GM12878 (cell line): ENCODE results near the gene TH.

Source experiments
- CEBPB ChIP-seq, 2 experiments: fragments of 150-350 bp in 1 of 2; IDR thresholded peaks; 2 replicates each; pipeline ENCODE4 v1.6.1; 2012 to 2014; ENCODE audit warnings: low read depth in 2 of 2, low read length in 2 of 2, borderline replicate concordance in 1 of 2, inconsistent platforms in 1 of 2
- ELK1 ChIP-seq: IDR thresholded peaks from 2 replicates; pipeline ENCODE4 v1.6.1; 2012; ENCODE audit warnings: low read depth, low read length, improper control_type of control experiment
- MYC ChIP-seq: IDR thresholded peaks from 2 replicates; pipeline ENCODE4 v1.6.1; 2011; ENCODE audit warnings: mild to moderate bottlenecking, low read length, moderate library complexity, inconsistent platforms; ENCODE audit not compliant: insufficient read depth, insufficient replicate concordance, insufficient read length, severe bottlenecking
- POLR2A ChIP-seq: IDR thresholded peaks from 2 replicates; pipeline ENCODE4 v1.6.1; 2011; ENCODE audit warnings: low read depth, mild to moderate bottlenecking, low read length
- POLR2AphosphoS5 ChIP-seq: IDR thresholded peaks from 2 replicates; pipeline ENCODE4 v1.6.1; 2011; ENCODE audit warnings: mild to moderate bottlenecking, low read length, inconsistent platforms
- RAD21 ChIP-seq: IDR thresholded peaks from 2 replicates; pipeline ENCODE4 v1.6.1; 2011; ENCODE audit warnings: mild to moderate bottlenecking, low read depth, low read length, moderate library complexity; ENCODE audit not compliant: insufficient read depth
- REST ChIP-seq: IDR thresholded peaks from 2 replicates; pipeline ENCODE4 v1.6.1; 2012; ENCODE audit warnings: mild to moderate bottlenecking, low read depth, low read length
- TAF1 ChIP-seq: IDR thresholded peaks from 2 replicates; pipeline ENCODE4 v1.6.1; 2011; ENCODE audit warnings: mild to moderate bottlenecking, low read depth, low read length, borderline replicate concordance
- USF1 ChIP-seq: IDR thresholded peaks from 2 replicates; pipeline ENCODE4 v1.6.1; 2011; ENCODE audit warnings: borderline replicate concordance, low read depth, mild to moderate bottlenecking, moderate library complexity, mixed read lengths, low read length; ENCODE audit not compliant: insufficient read depth; ENCODE audit errors: extremely low read length
- ZSCAN29 ChIP-seq: fragments of 450-650 bp; IDR thresholded peaks from 2 replicates; pipeline ENCODE4 v1.6.1; 2017; ENCODE audit warnings: mild to moderate bottlenecking, moderate library complexity

- TF ChIP-seq POLR2A = no peak
- TF ChIP-seq RAD21 = no peak
- TF ChIP-seq MYC = no peak
- no peak for TF ChIP-seq ELK1
- TF ChIP-seq REST = no peak
- TF ChIP-seq POLR2AphosphoS5 = no peak
- no peak for TF ChIP-seq TAF1
- TF ChIP-seq CEBPB (IDR thresholded peaks at IDR 0.05; ENCODE audit: borderline replicate concordance in 1 of 2, low read depth in 2 of 2, low read length in 2 of 2) = no peak
- no peak for TF ChIP-seq ZSCAN29
- no peak for TF ChIP-seq USF1
Measured at GRCh38 chr11:2160736-2161259, 10.8 kb downstream of the TH start, which contains the start of gene INS.
